Sciatic nerve (tissue), 2 donors: ENCODE data around the gene RAP1A. TPM values are rescaled to one million over a fixed set of nuclear protein-coding genes. Genes with fewer than 3 reads are reported as not detected.
A peak's percentile ranks its signal among the peaks of the same experiment; 100 is the strongest.
"Not testable (repeated sequence)": the region's sequence is repeated elsewhere in the genome, so short reads cannot be mapped to it uniquely, and the experiment has no call there.

Experiments used
- ATAC-seq: fragments of 200-7000 bp; cut with Tn5 transposase; one replicate; pipeline ENCODE4 v1.9.1; 2020; ENCODE audit warnings: mild to moderate bottlenecking, moderate library complexity
- DNase-seq: peaks from one replicate; pipeline ENCODE4 v3.0.0-alpha.2; 2020; ENCODE audit warnings: low spot score
- intact Hi-C: fragments of 100-400 bp; cut with DNase I; formaldehyde crosslinking; loops from one replicate; pipeline ENCODE4 v1.14.2; 2022
- total RNA-seq: library from RNA; stranded (reverse); fragmentation: NEBNext Ultra II Directional; extraction: Animal tissue kit (Norgen Biotek cat#: 25700); gene quantifications from one replicate; pipeline ENCODE4 v1.2.1, GENCODE V29; 2021
- donor health status: DM: no; HTN: no; CAD: no.
- donor health status: DM: no; HTN: no; CAD: no.

The RAP1A gene
- total RNA-seq, 1 donor from 2014 or later: 97.0 TPM

GRCh38 chr1:111595807-111596206 lies 23.8 kb upstream of the RAP1A start:
- no peak for ATAC-seq
- DNase-seq: no peak
- intact Hi-C loops: no loop called here

GRCh38 chr1:111596499-111596898 lies 23.1 kb upstream of the RAP1A start:
- no peak for DNase-seq
- ATAC-seq: no peak
- intact Hi-C loops: no loop called here

GRCh38 chr1:111597426-111597825 lies 22.2 kb upstream of the RAP1A start:
- ATAC-seq (no peak), DNase-seq (no peak)
- intact Hi-C loops: no loop called here

DNA sequence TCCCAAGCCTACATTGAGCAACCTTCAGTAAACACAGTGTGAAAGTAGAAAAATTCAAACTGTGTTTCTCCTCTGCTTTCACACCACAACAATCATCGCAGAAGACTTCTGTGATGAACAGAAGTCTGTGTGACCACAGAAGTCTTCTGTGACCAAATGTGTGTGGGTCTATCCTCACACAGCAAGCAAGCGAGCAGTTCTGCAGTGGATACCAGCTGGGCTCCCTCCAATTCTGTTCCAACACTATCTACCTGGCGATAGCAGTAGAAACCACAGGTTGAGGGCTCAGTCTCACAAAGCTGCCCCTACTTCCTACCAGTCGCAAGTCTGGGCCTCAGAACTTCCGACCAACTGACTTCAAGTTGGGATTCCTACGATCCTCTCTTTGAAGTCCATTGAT lies 21.0 kb upstream of the RAP1A start:
- ATAC-seq: no peak
- intact Hi-C loops: no loop called here
- DNase-seq: no peak

GRCh38 chr1:111599781-111600693 lies 19.6 kb upstream of the RAP1A start:
- no peak for ATAC-seq
- intact Hi-C loops: no loop called here
- no peak for DNase-seq

DNA sequence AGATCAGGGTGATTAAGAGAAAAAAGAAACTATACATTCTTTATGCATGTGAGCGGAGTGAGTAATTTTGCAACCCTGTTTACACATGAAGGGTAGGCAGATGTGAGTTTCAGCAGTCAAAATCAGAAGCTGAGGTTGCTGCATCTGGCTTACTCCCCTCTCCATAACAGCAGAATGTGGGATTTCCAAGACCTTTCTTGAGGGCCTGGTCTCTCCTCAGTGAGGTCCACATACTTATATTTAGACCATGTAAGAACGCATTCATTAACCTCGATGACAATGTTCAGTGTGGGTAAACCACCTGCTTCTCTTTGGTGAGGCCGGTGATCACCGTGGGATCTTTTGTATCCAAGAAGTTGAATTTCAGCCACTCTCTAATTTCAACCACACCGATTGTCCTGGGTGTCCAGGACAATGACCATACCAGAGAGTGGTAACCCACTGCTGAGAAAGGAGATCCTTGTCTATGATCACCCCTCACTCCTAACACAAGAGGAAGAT lies 18.7 kb upstream of the RAP1A start:
- ATAC-seq (no peak), DNase-seq (no peak)
- intact Hi-C loops: no loop called here

DNA sequence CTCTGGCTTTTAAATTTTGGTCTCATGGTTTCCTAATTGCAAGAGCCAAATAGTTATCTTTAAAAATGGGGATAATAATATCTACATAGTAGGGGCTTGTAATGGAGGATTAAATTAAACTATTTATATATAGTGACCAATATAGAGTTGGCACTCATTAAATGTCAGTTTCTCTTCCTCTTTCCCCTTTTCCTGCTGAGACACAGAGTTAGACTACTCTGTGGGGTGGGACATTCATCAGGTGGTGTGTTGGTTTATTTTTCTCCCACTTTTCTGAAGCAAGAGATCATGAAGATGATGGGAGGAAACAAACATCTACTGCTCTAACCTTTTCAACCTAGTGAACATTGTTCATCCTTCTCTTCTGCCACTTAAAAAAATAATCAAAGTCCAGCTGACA lies 17.3 kb upstream of the RAP1A start:
- ATAC-seq (no peak), DNase-seq (no peak)
- intact Hi-C loops: no loop called here

- DNase-seq (no peak), ATAC-seq (no peak)
- intact Hi-C loops: no loop called here
Observed at GRCh38 chr1:111602974-111603373, 16.6 kb upstream of the RAP1A start.

DNA sequence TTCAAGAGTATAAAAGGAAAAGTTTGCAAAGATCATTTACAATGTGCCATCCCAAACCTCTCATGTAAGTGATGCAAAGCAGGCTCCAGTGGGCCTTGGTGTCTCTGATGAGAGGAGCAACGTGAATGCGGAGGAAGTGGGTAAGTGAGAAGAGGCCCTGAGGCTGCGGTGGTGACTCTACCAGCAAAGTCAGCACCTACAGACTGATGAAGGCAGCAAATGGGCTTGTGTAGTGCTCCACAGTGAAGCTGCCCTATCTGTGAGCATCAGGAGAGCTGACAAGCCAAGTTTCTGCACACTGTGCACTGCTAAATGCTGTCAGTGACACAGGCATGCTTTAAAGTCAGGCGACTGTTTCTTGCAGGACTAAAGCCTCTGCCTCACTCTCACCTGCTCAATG lies 15.6 kb upstream of the RAP1A start:
- intact Hi-C loops: no loop called here
- DNase-seq: no peak
- ATAC-seq: no peak

DNA sequence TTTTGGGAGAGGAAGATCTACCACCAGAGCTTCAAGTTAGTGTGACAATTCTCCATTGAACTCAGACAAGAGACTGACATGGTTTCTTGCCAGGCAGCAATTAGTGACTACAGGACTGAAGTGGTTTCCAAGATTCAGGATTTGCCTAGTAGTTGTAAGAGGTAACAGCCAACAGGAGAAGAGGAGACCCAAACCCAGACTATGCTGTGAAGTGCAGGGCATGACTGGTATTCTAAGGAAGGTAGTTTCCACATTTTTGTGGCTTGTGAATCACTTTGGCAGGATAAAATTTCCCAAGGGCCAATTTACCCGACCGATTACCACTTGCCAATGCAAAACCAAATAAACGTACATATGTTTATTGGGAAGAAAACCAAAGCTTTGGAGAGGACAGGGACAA lies 14.7 kb upstream of the RAP1A start:
- no peak for ATAC-seq
- intact Hi-C loops: no loop called here
- DNase-seq: no peak

GRCh38 chr1:111605576-111605975 lies 14.0 kb upstream of the RAP1A start:
- DNase-seq (peak; percentile 74), ATAC-seq (peak; percentile 97)
- intact Hi-C loops: no loop called here

GRCh38 chr1:111606457-111607215 lies 13.0 kb upstream of the RAP1A start:
- intact Hi-C loops, DNase-seq: not testable (repeated sequence)
- peak; percentile 64 for ATAC-seq

DNA sequence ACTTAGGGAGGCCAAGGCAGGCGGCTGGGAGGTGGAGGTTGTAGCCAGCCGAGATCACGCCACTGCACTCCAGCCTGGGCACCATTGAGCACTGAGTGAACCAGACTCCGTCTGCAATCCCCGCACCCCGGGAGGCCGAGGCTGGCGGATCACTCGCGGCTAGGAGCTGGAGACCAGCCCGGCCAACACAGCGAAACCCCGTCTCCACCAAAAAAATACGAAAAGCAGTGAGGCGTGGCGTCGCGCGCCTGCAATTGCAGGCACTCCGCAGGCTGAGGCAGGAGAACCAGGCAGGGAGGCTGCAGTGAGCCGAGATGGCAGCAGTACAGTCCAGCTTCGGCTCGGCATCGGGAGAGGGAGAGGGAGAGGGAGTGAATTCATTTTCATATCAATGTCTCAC lies 11.1 kb upstream of the RAP1A start:
- ATAC-seq, intact Hi-C loops, DNase-seq: not testable (repeated sequence)

DNA sequence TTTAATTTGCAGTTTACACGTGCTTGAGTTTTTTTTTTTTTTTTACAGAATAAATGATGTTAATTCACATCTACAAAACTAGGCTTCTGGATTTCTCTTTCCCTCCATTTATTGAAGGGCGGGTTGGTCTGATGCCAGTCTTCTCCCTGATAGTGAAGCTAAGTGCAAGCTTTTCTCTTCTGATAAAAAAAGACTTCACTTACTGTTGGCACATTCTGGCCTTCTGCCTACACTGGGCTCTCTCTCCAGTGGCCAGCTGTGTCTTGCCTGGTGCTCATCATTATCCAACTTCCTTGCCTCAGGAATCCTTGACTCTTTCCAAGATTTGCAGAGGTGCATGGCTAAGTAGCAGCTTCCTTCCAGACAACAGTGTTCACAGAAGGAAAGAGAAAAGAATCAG lies 7.6 kb upstream of the RAP1A start:
- ATAC-seq (no peak), DNase-seq (no peak)
- intact Hi-C loops: no loop called here

DNA sequence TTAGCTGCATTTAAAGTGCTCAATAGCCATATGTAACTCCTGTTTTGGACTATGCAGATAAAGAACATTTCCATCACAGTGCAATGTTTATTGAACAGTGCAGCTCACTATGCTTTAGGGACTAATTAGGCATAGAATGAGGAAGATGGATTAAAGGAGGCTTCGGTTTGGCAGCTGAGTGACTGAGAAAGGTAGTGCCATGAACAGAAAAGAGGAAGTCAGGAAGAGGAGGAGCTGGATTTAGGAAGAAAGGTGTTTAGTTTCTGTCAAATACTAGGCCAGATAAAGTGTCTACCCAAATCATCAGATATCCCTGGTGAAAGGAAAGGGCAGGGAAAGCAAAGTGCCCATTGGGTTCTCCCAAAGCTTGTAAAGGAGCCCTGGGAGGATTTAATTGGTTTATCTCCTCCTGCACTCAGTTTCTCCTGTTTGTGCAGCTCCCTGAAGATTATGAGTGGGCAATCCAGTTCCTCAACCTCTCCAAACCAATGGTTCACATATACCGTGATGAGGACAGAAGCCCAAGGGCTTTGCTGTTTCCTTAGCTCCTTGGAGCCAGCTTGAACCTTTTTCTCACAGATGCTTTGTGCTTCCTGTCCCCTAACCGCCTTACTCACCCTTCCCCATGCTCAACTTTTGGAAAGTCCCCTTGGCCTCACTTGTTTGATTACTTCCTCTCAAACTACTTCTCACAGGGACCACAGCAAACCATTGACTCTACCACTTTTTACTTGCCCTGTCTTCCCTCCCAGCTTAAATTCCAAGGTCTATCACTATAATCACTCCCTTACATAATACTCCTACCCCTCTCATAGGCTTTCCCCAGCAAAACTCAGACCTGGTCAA lies 3.5 kb upstream of the RAP1A start:
- intact Hi-C loops: no loop called here
- no peak for ATAC-seq
- DNase-seq: no peak

- DNase-seq (no peak), ATAC-seq (no peak)
- intact Hi-C loops: no loop called here
Observed at GRCh38 chr1:111618081-111618480, 1.5 kb upstream of the RAP1A start.

DNA sequence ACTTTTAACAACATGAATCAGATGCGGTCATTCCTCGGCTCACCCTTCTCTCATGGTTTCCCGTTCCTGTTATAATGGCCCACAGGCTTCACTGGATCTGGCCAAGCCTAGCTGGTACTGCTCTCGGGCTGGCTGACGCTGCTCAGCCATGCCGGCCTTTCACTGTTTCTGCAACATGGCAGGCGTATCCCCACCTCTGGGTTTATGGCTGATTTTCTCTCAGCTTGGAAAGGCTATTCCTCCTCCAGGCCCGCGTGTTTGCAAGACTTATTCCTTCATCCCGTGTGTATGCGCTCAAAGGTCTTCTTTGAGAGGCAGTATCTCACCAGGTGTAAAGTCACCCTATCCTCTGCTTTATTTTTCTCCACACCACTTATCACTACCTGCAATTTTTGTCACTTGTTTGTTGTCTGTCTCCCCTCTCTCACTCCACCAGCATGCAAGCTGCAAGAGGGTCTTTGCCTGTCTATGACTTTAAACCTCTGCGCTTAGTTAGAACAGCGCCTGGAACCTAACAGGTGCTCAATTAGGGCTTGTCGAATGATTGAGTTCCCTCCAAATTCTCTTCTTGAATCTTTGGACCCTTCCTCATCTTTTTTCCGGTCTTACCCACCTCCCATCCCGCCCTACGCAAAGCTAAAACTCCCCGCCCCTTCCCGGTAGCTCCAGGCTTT lies 491 bp upstream of the RAP1A start:
- DNase-seq: no peak
- intact Hi-C loops: no loop called here

GRCh38 chr1:111620441-111620971 lies 917 bp downstream of the RAP1A start:
- intact Hi-C loops: no loop called here
- ATAC-seq (peak; percentile 2), DNase-seq (no peak)

More for the DNA sequence above, 491 bp upstream of the RAP1A start:
- ATAC-seq: no peak
